HEK293 (cell line): ENCODE measurements around the gene CNGA4.

Source experiments
- ATF2 ChIP-seq: fragments of 450-650 bp; formaldehyde crosslinking; IDR thresholded peaks from 2 replicates; pipeline ENCODE4 v1.5.1; 2016; ENCODE audit warnings: missing biosample characterization, missing genetic modification characterization, low read depth
- HOXC10 ChIP-seq: sonication (generic); formaldehyde crosslinking; IDR thresholded peaks from 2 replicates; pipeline ENCODE4 v1.8.1; 2023; ENCODE audit warnings: mild to moderate bottlenecking, missing genetic modification reagents
- KLF8 ChIP-seq: fragments of 450-650 bp; formaldehyde crosslinking; IDR thresholded peaks from 2 replicates; pipeline ENCODE4 v1.5.1; 2016; ENCODE audit warnings: missing biosample characterization, missing genetic modification characterization
- MYNN ChIP-seq: fragments of 450-650 bp; formaldehyde crosslinking; IDR thresholded peaks from 2 replicates; pipeline ENCODE4 v1.5.1; 2016; ENCODE audit warnings: missing biosample characterization, missing genetic modification characterization, borderline replicate concordance
- OVOL3 ChIP-seq: fragments of 450-650 bp; formaldehyde crosslinking; IDR thresholded peaks from 2 replicates; pipeline ENCODE4 v1.5.1; 2016; ENCODE audit warnings: missing biosample characterization, missing genetic modification characterization
- PRDM4 ChIP-seq: fragments of 450-650 bp; formaldehyde crosslinking; IDR thresholded peaks from 2 replicates; pipeline ENCODE4 v1.5.1; 2017; ENCODE audit warnings: missing biosample characterization, missing genetic modification characterization
- REST ChIP-seq: fragments of 450-650 bp; formaldehyde crosslinking; IDR thresholded peaks from 2 replicates; pipeline ENCODE4 v1.5.1; 2016; ENCODE audit warnings: missing biosample characterization, missing genetic modification characterization
- SCRT1 ChIP-seq: fragments of 450-650 bp; formaldehyde crosslinking; IDR thresholded peaks from 2 replicates; pipeline ENCODE4 v1.5.1; 2016; ENCODE audit warnings: missing biosample characterization, missing genetic modification characterization, borderline replicate concordance
- SCRT2 ChIP-seq: fragments of 450-650 bp; formaldehyde crosslinking; IDR thresholded peaks from 2 replicates; pipeline ENCODE4 v1.5.1; 2016; ENCODE audit warnings: missing biosample characterization, missing genetic modification characterization
- TRIM28 ChIP-seq: IDR thresholded peaks from 2 replicates; pipeline ENCODE4 v1.6.1; 2011; ENCODE audit warnings: low read length, control low read depth, borderline replicate concordance
- TSHZ1 ChIP-seq: fragments of 450-650 bp; formaldehyde crosslinking; IDR thresholded peaks from 2 replicates; pipeline ENCODE4 v1.5.1; 2016; ENCODE audit warnings: missing biosample characterization, missing genetic modification characterization, borderline replicate concordance
- WT1 ChIP-seq: fragments of 450-650 bp; formaldehyde crosslinking; IDR thresholded peaks from 2 replicates; pipeline ENCODE4 v1.5.1; 2016; ENCODE audit warnings: missing biosample characterization, missing genetic modification characterization
- YY1 ChIP-seq: fragments of 450-650 bp; formaldehyde crosslinking; IDR thresholded peaks from 2 replicates; pipeline ENCODE4 v1.5.1; 2018; ENCODE audit warnings: missing biosample characterization, missing genetic modification characterization
- ZEB2 ChIP-seq: fragments of 450-650 bp; formaldehyde crosslinking; IDR thresholded peaks from 2 replicates; pipeline ENCODE4 v1.5.1; 2016; ENCODE audit warnings: missing biosample characterization, missing genetic modification characterization
- ZFHX2 ChIP-seq: fragments of 450-650 bp; formaldehyde crosslinking; conservative IDR thresholded peaks from 2 replicates; pipeline ENCODE4 v1.5.1; 2016; ENCODE audit warnings: missing biosample characterization, missing genetic modification characterization
- ZFP37 ChIP-seq: fragments of 450-650 bp; formaldehyde crosslinking; IDR thresholded peaks from 2 replicates; pipeline ENCODE4 v1.5.1; 2016; ENCODE audit warnings: missing biosample characterization, missing genetic modification characterization
- ZNF114 ChIP-seq: fragments of 450-650 bp; formaldehyde crosslinking; IDR thresholded peaks from 2 replicates; pipeline ENCODE4 v1.5.0; 2017; ENCODE audit warnings: missing biosample characterization, missing genetic modification characterization
- ZNF223 ChIP-seq: fragments of 450-650 bp; formaldehyde crosslinking; IDR thresholded peaks from 2 replicates; pipeline ENCODE4 v1.5.1; 2016; ENCODE audit warnings: missing biosample characterization, missing genetic modification characterization
- ZNF24 ChIP-seq: fragments of 450-650 bp; formaldehyde crosslinking; IDR thresholded peaks from 2 replicates; pipeline ENCODE4 v1.5.1; 2016; ENCODE audit warnings: missing biosample characterization, missing genetic modification characterization
- ZNF280D ChIP-seq: fragments of 450-650 bp; formaldehyde crosslinking; IDR thresholded peaks from 2 replicates; pipeline ENCODE4 v1.5.1; 2016; ENCODE audit warnings: missing biosample characterization, missing genetic modification characterization
- ZNF560 ChIP-seq: fragments of 450-650 bp; formaldehyde crosslinking; IDR thresholded peaks from 2 replicates; pipeline ENCODE4 v1.5.1; 2017; ENCODE audit warnings: missing biosample characterization, missing genetic modification characterization, borderline replicate concordance
- ZNF664 ChIP-seq: fragments of 450-650 bp; formaldehyde crosslinking; IDR thresholded peaks from 2 replicates; pipeline ENCODE4 v1.5.1; 2016; ENCODE audit warnings: missing biosample characterization, missing genetic modification characterization
- ZNF670 ChIP-seq: fragments of 450-650 bp; formaldehyde crosslinking; IDR thresholded peaks from 2 replicates; pipeline ENCODE4 v1.5.1; 2016; ENCODE audit warnings: missing biosample characterization, missing genetic modification characterization, low read depth
- ZNF768 ChIP-seq: fragments of 450-650 bp; formaldehyde crosslinking; IDR thresholded peaks from 2 replicates; pipeline ENCODE4 v1.5.1; 2018; ENCODE audit warnings: missing biosample characterization, mild to moderate bottlenecking, missing genetic modification characterization
- ZSCAN18 ChIP-seq: fragments of 450-650 bp; formaldehyde crosslinking; IDR thresholded peaks from 2 replicates; pipeline ENCODE4 v1.5.1; 2016; ENCODE audit warnings: missing biosample characterization, missing genetic modification characterization

CNGA4 gene

GRCh38 chr11:6234387-6235107, 4.3 kb upstream of the CNGA4 start, which contains the start of gene FHIP1B (continued):
- no peak for TF ChIP-seq ZSCAN18 (tag by site-specific recombination)
- no peak for TF ChIP-seq ZNF280D (tag by site-specific recombination)
- peak; percentile 60 for TF ChIP-seq SCRT2 (tag by site-specific recombination)
- no peak for TF ChIP-seq ZNF223 (tag by site-specific recombination)
- TF ChIP-seq ZEB2 (tag by site-specific recombination) = no peak
- peak; percentile 72 for TF ChIP-seq YY1 (tag by site-specific recombination)
- no peak for TF ChIP-seq ZNF768 (tag by site-specific recombination)
- no peak; the same call in 1 of the 2 replicates for TF ChIP-seq ATF2 (tag by site-specific recombination)
- no peak for TF ChIP-seq MYNN
- TF ChIP-seq TRIM28 = no peak
- peak; percentile 41; the same call in 1 of the 2 replicates for TF ChIP-seq WT1 (tag by site-specific recombination)
- TF ChIP-seq HOXC10 = no peak
- TF ChIP-seq ZNF670 (tag by site-specific recombination) = no peak
- TF ChIP-seq TSHZ1 = no peak
- TF ChIP-seq PRDM4 = no peak
- no peak for TF ChIP-seq ZNF24 (tag by site-specific recombination)
- TF ChIP-seq ZFP37 (tag by site-specific recombination) = no peak
- peak; percentile 62 for TF ChIP-seq ZFHX2 (tag by site-specific recombination)
- no peak for TF ChIP-seq ZNF114 (tag by site-specific recombination)
- TF ChIP-seq OVOL3 (tag by site-specific recombination) = no peak
- TF ChIP-seq ZNF560 = no peak
- TF ChIP-seq ZNF664 (tag by site-specific recombination) = no peak
- peak; percentile 65 for TF ChIP-seq KLF8
- TF ChIP-seq SCRT1 (tag by site-specific recombination) = no peak
- no peak for TF ChIP-seq REST (tag by site-specific recombination)
